HG03342 (cell line): ENCODE measurements around the gene ACYP1.

Source experiments
- ATAC-seq: cut with Tn5 transposase; IDR thresholded peaks from one replicate; pipeline ENCODE4 v1.9.1; 2021; ENCODE audit warnings: mild to moderate bottlenecking, moderate library complexity; ENCODE audit not compliant: unreplicated experiment

Gene ACYP1

DNA sequence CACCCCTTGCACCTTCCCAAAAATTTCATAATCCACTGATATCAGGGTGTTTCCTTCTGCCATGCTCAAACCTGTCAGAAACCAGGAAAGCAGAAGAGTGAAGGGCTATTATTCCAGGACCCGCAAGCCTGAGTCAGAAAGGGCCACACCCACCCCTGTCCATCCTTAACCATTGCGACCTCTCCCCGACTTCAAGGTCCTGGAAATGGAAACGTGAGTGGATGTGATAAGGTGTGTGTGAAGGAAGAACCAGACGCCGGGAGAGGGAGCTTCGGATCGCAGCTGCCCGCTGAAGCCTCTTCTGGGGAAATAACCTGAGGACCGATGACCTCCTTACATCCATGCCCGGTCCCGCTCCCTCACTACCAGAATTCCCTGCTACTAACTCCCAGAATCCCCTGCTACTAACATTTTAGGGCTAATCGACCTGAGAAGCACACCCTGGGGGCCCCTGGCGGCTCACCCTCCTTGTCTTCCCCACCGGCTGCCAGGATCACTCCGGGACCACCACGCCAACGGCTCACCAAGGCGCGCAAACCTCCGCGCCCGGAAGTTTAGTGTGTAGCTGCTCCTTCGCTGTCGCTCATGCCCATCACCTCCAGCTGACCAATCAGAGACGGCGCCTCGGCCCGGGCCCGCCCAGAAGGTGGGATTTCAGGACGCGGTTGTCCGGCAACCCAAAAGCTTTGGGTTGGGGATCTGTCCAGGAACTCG lies at the start of gene ACYP1:
ACYP1 (minus strand) TSS at position 534 of the 714 bp plus-strand sequence; CDS start at position 63, 471 bp downstream.
- ATAC-seq, result peak; percentile 95

- no peak for ATAC-seq
Measured at GRCh38 chr14:75109877-75110276, 46.1 kb upstream of the ACYP1 start.

DNA sequence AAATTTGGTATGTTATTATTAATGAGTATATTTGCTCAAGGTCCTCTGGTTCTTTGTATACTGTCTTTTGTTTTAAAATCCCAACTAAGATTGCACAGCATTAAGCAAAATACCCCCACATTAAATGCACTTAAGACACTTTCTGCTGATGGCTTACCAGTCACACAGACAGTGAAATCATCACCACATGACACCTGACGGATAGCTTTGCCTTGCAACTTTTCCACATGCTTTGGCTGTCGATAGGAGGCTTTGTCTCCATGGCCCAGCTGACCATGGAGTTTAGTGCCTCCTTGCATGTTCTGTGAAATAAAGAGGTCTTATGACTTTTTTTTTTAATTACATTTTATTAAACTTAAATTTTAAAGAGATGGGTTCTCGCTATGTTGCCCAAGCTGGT lies 43.4 kb upstream of the ACYP1 start:
- ATAC-seq, result no peak

- ATAC-seq, result no peak
Measured at GRCh38 chr14:75101491-75101890, 37.7 kb upstream of the ACYP1 start.

- ATAC-seq, result no peak
Measured at GRCh38 chr14:75098682-75099081, 34.9 kb upstream of the ACYP1 start.

DNA sequence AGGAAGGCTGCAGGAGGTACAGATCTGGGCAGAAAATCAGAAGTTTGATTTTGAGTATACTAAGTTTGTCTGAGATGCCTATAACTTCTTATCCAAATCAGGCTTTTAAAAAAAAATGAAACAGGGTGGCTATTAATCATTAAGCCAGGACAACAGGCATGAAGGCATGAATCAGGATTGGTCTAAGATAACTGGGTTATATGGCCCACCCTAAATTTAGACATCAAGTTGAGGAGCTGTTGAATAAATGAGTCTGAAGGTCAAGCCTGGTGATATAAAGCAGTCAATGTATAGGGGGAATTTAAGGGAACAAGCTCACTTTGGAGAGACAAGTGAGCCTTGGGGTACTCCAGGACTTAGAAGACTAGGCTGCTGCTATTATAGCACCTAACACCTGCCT lies 34.4 kb upstream of the ACYP1 start:
- ATAC-seq, result no peak

- no peak for ATAC-seq
Measured at GRCh38 chr14:75096959-75097358, 33.1 kb upstream of the ACYP1 start.

DNA sequence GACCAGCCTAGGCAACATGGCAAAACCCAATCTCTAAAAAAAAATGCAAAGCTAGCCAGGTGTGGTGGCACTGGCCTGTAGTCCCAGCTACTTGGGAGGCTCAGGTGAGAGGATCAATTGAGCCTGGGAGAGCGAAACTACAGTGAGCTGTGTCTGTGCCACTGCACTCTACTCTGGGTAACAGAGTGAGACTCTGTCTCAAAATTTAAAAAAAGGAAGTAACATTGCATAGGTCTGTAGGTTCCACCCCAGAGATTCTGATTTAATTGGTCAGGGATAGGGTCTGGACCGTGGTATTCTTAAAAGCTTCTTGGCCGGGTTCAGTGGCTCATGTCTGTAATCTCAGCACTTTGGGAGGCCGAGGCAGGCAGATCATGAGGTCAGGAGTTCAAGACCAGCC lies 31.9 kb upstream of the ACYP1 start:
- no peak for ATAC-seq

DNA sequence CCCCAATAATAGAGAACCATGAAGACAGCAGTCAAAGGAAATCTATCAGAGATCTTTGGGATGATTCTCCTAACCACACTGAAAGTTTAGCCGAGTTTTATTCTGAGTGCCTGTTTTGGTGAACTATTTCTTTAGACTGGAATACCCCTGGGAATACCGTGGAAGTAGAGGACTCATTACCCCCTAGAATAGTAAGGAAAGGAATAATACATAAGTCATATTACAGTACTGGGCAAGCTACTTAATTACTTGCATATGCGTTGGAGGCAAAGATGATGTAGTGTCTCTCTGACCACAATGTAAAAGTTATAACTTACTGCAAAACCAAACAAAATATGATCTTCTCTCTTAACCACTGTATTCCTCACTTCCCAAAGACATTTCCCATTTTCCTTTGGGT lies 31.1 kb upstream of the ACYP1 start:
- no peak for ATAC-seq

DNA sequence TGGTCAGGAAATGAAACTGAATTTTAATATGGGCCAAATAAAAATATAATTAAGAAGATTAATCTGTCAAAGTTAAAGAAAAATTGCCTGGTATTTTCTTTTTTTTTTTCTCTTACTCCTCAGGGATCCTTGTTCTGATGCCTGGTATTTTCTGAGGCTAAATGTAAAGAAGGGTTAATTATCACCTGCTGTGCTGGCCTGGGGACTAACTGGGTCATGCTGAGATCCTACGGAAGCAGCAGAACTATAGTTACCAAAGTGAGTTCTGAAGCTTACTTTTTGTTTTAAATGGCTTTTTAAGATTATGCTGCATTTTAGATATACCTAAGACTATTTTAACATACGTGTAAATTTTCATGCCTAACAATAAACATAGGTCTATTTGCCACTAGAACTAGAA lies 28.9 kb upstream of the ACYP1 start:
- ATAC-seq, result no peak

- no peak for ATAC-seq
Measured at GRCh38 chr14:75091251-75091650, 27.4 kb upstream of the ACYP1 start.

DNA sequence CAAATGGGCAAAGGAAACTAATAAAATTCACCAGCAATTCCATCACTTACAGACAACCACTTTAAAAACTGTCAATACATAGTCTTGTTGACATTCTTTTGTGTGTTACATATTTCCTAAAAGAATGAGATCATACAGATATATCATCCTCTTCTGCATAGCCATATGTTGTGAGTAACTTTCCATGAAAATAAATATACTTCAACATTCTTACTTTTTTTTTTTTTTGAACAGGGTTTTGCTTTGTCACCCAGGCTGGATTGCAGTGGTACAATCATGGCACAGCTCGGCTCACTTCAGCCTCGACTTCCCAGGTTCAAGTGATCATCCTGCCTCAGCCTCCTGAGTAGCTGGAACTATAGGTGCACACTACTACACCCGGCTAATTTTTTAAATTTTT lies 26.5 kb upstream of the ACYP1 start:
- ATAC-seq, result no peak

DNA sequence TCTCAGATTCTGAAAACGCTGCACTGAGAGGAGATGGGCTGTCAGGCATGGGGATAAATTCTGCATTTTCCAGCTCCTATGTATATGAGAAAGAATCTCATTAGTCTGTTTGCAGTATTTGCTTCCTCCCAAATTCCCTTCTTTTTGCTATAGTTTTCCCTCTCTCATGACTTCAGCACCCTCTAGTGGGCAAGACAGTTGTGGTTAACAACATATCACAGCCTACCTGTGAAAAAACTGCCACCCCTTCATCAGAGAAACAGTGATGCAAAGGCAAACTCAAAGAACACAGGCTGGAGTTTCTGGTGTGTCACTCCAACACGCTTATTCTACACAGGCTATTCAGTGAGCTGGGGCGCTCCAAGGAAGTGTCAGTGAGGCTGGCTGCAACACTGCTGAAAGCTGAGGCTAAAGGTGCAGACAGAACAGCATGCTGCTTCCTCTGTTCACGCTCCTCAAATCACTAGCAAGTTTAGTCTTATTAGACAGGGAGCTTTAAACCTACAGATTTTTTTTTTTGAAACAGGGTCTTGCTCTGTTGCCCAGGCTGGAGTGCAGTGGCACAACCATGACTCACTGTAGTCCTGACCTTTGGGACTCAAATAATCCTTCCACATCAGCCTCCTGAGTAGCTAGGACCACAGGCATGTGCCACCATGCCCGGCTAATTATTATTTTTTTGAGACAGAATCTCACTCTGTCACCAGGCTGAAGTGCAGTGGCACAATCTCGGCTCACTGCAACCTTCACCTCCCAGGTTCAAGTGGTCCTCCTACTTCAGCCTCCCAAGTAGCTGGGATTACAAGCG lies 24.9 kb upstream of the ACYP1 start:
- ATAC-seq, result no peak

- no peak for ATAC-seq
Measured at GRCh38 chr14:75088153-75088552, 24.3 kb upstream of the ACYP1 start.

- no peak for ATAC-seq
Measured at GRCh38 chr14:75084513-75084912, 20.7 kb upstream of the ACYP1 start.

DNA sequence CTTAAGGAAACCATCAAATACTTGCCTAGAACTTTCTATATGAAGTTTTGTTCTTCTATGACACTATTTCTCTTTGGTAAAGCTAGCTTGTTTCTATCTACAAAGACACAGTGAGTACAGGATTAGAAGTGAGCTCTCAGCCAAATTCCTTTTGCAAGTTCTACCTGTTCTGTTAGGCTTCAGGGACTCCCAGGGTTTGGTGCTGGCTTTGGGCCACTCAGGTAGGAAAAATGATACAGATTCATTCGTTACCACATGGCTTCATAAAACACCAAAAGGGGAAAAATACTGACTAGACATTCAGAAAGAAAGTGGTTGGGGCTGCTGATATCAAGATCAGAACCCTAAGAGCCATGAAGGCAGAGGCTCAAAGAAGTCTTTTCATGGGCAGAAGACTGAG lies 19.4 kb upstream of the ACYP1 start:
- no peak for ATAC-seq

- ATAC-seq, result no peak
Measured at GRCh38 chr14:75081660-75082229, 17.9 kb upstream of the ACYP1 start.

DNA sequence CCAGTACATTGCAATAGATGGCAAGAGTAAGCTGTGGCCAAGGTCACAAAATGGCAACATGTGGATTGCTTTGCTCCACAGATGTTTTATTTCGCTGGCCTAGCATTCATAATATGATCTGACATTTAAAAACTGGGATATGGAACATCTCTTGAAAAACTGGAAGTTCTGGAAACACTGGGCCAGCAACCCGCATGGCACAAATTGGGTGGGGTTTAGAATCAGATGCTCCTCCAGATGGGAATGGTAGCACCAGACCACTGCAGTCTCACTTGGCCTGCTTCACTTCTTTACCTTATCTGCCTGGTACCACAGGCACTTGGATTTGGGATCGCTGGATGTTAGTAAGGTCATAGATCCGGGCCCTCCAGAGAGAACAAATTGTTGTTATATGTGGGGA lies 15.7 kb upstream of the ACYP1 start:
- ATAC-seq, result no peak

DNA sequence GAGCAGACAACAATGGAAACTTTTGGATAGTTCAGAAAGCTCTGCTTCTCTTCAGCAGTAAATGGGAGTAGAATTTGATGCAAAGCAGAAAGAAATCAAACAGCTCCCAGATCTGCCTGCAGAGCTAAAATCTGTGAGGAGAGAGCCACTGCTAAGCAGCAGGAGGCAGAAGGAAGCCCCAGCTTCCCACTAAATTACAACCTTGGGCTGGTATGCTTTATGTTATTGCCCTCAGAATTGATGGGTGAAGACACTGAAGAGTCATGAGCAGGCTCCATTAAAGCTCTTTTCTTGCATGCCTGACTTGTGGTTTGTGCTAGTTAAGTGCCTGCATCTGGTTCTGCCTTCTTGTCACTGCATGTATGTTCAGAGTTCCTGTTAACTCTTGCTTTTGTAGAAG lies 14.0 kb upstream of the ACYP1 start:
- ATAC-seq, result no peak

DNA sequence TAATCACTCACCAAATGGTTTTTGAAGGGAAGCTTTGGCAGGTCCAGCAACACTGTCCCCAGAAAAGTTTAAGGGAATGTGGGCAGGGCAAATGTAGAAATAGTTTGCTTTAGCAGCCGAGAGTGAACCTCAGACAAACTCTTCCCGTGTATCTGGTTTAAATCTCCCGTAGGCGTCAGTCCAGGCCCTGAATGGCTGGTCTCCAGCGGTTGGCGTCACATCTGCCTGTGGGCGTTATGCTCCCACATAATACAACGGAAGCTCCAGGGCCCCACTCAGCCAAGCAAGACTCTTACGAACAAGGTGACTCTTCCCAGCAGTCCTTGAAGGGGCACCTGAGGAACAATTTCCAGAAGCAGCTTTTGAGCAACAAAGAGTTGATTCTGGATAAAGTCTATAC lies 6.6 kb upstream of the ACYP1 start:
- no peak for ATAC-seq

DNA sequence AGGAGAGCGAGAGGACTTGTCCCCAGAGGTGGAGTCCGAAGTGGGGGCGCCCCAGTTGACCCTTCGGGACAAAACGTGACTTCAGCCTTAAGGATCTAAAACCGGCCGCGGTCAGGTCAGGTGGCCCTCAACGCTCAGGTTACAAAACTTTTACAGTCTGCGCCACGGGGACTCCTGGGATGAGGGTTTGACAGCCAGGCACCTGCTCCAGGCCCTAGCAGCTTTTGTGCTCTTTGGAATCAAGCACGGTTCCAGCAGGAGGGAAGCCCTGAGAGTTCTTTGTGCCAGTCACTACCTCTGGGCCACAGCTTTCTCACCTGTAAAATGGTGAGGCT lies 6.0 kb upstream of the ACYP1 start:
- ATAC-seq, result no peak

DNA sequence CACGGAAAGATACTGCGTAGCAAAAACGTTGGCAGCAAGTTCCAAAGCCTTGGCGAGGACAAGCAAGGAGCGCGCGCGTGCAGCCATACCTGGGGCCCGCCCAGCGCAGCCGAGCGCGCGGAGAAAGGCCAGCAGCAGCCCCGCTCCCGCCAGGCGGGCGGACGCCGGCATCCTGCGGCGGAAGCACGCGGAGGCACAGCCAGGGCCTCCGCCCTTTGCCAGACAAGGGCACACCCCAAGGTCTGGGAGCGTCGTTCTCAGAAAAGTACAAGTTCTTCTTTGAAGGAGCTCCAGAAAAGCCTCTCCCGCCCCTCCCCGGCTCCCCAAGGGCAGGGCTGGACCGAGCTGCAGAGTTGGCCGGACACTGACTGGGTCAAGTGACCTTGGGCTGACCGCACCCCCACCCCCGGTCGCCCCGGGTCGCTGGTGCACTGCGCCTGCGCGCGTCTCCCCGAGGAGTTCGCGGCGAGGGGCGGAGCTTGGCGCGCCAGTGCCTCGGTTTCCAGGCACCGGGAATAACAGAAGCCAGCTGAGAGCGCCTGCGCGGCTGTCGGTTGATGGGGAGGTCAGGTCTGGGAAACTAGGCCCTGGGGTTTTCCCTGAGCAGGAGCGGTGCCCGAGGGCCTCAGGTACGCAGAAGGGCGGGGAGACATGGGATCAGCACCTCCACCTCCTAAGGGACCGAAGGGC lies 5.4 kb upstream of the ACYP1 start, which contains the start of gene ZC2HC1C:
ZC2HC1C (plus strand) TSS at position 521 of the 690 bp plus-strand sequence. CDS start 933 bp downstream, outside the sequence.
- ATAC-seq, result peak; percentile 61
